Gastroesophageal sphincter (tissue), 4 donors: ENCODE measurements around the gene HPS4. TPM values are rescaled to one million over a fixed set of nuclear protein-coding genes. Genes with fewer than 3 reads are reported as not detected.

ENCODE experiments used
- ATAC-seq: fragments of 150-250 bp; one replicate; pipeline ENCODE4 v1.9.1; 2016; ENCODE audit warnings: mild to moderate bottlenecking, moderate library complexity
- H3K27ac ChIP-seq, 4 donors: fragments of 200-600 bp; sonication (generic) in 3 of 4; 1 replicate in 3 of 4; 2 replicates in 1 of 4; pipeline ENCODE4 v1.5.1; 2016 to 2019
- H3K27me3 ChIP-seq: fragments of 200-600 bp; sonication (generic); one replicate; pipeline ENCODE4 v1.5.1; 2019
- H3K36me3 ChIP-seq, 2 donors: fragments of 200-600 bp; sonication (generic); one replicate each; pipeline ENCODE4 v1.5.1; 2019; ENCODE audit warnings: control low read depth in 1 of 2
- H3K4me1 ChIP-seq, 3 donors: fragments of 200-600 bp; sonication (generic); 1 replicate in 2 of 3; 2 replicates in 1 of 3; pipeline ENCODE4 v1.5.1; 2016 to 2019; ENCODE audit warnings: control low read depth in 2 of 3
- H3K4me3 ChIP-seq, 2 donors: fragments of 200-600 bp; sonication (generic); one replicate each; pipeline ENCODE4 v1.5.1; 2019; ENCODE audit warnings: mild to moderate bottlenecking in 1 of 2, moderate library complexity in 1 of 2
- H3K9me3 ChIP-seq, 3 donors: fragments of 200-600 bp; sonication (generic); one replicate each; pipeline ENCODE4 v1.5.1; 2017 to 2019; ENCODE audit warnings: control low read depth in 2 of 3
- CTCF ChIP-seq, 4 experiments: fragments of 200-600 bp in 2 of 4; fragments of 450-650 bp in 2 of 4; sonication (generic) in 1 of 4; IDR thresholded peaks; one replicate each; pipeline ENCODE4 v1.5.1; 2017 to 2019; ENCODE audit warnings: antibody characterized with exemption in 4 of 4, mild to moderate bottlenecking in 2 of 4, moderate library complexity in 2 of 4
- EP300 ChIP-seq: sonication (generic); formaldehyde crosslinking; IDR thresholded peaks from one replicate; pipeline ENCODE4 v1.6.1; 2017; ENCODE audit warnings: antibody characterized with exemption, mild to moderate bottlenecking
- POLR2A ChIP-seq, 2 donors: fragments of 450-650 bp; IDR thresholded peaks; one replicate each; pipeline ENCODE4 v1.6.1; 2017; ENCODE audit warnings: antibody characterized with exemption in 2 of 2, mild to moderate bottlenecking in 2 of 2, moderate library complexity in 1 of 2
- POLR2AphosphoS5 ChIP-seq: sonication (generic); formaldehyde crosslinking; IDR thresholded peaks from one replicate; pipeline ENCODE4 v1.6.1; 2017; ENCODE audit warnings: antibody characterized with exemption
- WGBS, 2 donors: methylation state at CpG; one replicate each; pipeline ENCODE4 v1.1.5; 2018; ENCODE audit warnings: low coverage in 1 of 2; 5-methylcytosine and 5-hydroxymethylcytosine counted together
- total RNA-seq, 4 donors: library from RNA; depleted of rRNA; stranded (reverse); fragments of >200 nt; gene quantifications; one replicate each; pipeline ENCODE4 v1.1.0, GENCODE V29; 2016

HPS4 gene
- total RNA-seq, 4 donors from 2014 or later: 11.2 to 34.7 (median 20.3) TPM

GRCh38 chr22:26463688-26464087 lies 19.9 kb downstream of the HPS4 start:
- Histone ChIP-seq H3K36me3 (peaks cover 0 to 98% of the 10 kb centered on the region in 2 donors), H3K27ac (no peak overlapping the region), H3K4me1 (peaks cover 0 to 5% (median 0%) of the 10 kb centered on the region in 3 donors), H3K4me3 (no peak overlapping the region), H3K27me3 (no peaks in the 10 kb centered on the region), H3K9me3 (no peaks in the 10 kb centered on the region)
- ATAC-seq: no peak
- TF ChIP-seq CTCF (IDR thresholded peaks at IDR 0.05): no peak
- no peak for TF ChIP-seq POLR2A (IDR thresholded peaks at IDR 0.05)
- no peak for TF ChIP-seq EP300
- TF ChIP-seq POLR2AphosphoS5: no peak
- WGBS, 2 donors: 80 to 100% methylated on average over 1 to 2 of the region's 9 CpGs

GRCh38 chr22:26463101-26463661 lies 20.4 kb downstream of the HPS4 start:
- no peaks in the 10 kb centered on the region for H3K9me3 ChIP-seq
- ATAC-seq: no peak
- 24% methylated on average over 2 of the region's 10 CpGs; no CpG with 5 or more reads in 1 of the 2 donors for WGBS, 2 donors
- no peak overlapping the region for H3K4me3 ChIP-seq
- H3K36me3 ChIP-seq: peaks cover 0 to 98% of the 10 kb centered on the region in 2 donors
- H3K27ac ChIP-seq: no peak overlapping the region
- H3K4me1 ChIP-seq: peaks cover 0 to 5% (median 0%) of the 10 kb centered on the region in 3 donors
- no peaks in the 10 kb centered on the region for H3K27me3 ChIP-seq
- TF ChIP-seq EP300 (no peak), POLR2AphosphoS5 (no peak), CTCF (IDR thresholded peaks at IDR 0.05) (no peak), POLR2A (IDR thresholded peaks at IDR 0.05) (no peak)

GRCh38 chr22:26462641-26463040 lies 20.9 kb downstream of the HPS4 start:
- no peak for ATAC-seq
- Histone ChIP-seq H3K27ac (no peak overlapping the region), H3K9me3 (no peaks in the 10 kb centered on the region), H3K36me3 (peaks cover 0 to 98% of the 10 kb centered on the region in 2 donors), H3K4me1 (peaks cover 0 to 5% (median 0%) of the 10 kb centered on the region in 3 donors), H3K27me3 (no peaks in the 10 kb centered on the region), H3K4me3 (no peak overlapping the region)
- WGBS, 2 donors: 77 to 100% methylated on average over 1 to 3 of the region's 3 CpGs
- no peak for TF ChIP-seq POLR2AphosphoS5
- TF ChIP-seq CTCF (IDR thresholded peaks at IDR 0.05): no peak
- no peak for TF ChIP-seq EP300
- no peak for TF ChIP-seq POLR2A (IDR thresholded peaks at IDR 0.05)

GRCh38 chr22:26462051-26462450 lies 21.5 kb downstream of the HPS4 start:
- peaks cover 0 to 98% of the 10 kb centered on the region in 2 donors for H3K36me3 ChIP-seq
- WGBS, 2 donors: 91% methylated on average over 5 of the region's 5 CpGs; no CpG with 5 or more reads in 1 of the 2 donors
- ATAC-seq: no peak
- peaks cover 0 to 5% (median 0%) of the 10 kb centered on the region in 3 donors for H3K4me1 ChIP-seq
- no peaks in the 10 kb centered on the region for H3K9me3 ChIP-seq
- no peaks in the 10 kb centered on the region for H3K27me3 ChIP-seq
- TF ChIP-seq POLR2A (IDR thresholded peaks at IDR 0.05): no peak
- TF ChIP-seq EP300: no peak
- TF ChIP-seq CTCF (IDR thresholded peaks at IDR 0.05): no peak
- no peak for TF ChIP-seq POLR2AphosphoS5
- no peak overlapping the region for H3K4me3 ChIP-seq
- H3K27ac ChIP-seq: no peak overlapping the region

- Histone ChIP-seq H3K27me3 (no peaks in the 10 kb centered on the region), H3K36me3 (peaks cover 0 to 98% of the 10 kb centered on the region in 2 donors), H3K4me1 (peaks cover 0 to 5% (median 0%) of the 10 kb centered on the region in 3 donors), H3K9me3 (no peaks in the 10 kb centered on the region), H3K4me3 (no peak overlapping the region), H3K27ac (no peak overlapping the region)
- TF ChIP-seq CTCF (IDR thresholded peaks at IDR 0.05) (peak in 3 of 4 experiments; percentile 42 to 76 (median 62)), POLR2A (IDR thresholded peaks at IDR 0.05) (no peak)
- WGBS, 2 donors: 25 to 33% methylated on average over 3 of the region's 3 CpGs
- ATAC-seq: peak; percentile 48
Observed at GRCh38 chr22:26461188-26461810, 22.3 kb downstream of the HPS4 start.
